Central memory CD4-positive, alpha-beta T cell (primary cell): ENCODE data around the gene NGDN.

Experiments
- DNase-seq: peaks from one replicate; pipeline ENCODE4 v3.0.0; 2022

Gene NGDN

DNA sequence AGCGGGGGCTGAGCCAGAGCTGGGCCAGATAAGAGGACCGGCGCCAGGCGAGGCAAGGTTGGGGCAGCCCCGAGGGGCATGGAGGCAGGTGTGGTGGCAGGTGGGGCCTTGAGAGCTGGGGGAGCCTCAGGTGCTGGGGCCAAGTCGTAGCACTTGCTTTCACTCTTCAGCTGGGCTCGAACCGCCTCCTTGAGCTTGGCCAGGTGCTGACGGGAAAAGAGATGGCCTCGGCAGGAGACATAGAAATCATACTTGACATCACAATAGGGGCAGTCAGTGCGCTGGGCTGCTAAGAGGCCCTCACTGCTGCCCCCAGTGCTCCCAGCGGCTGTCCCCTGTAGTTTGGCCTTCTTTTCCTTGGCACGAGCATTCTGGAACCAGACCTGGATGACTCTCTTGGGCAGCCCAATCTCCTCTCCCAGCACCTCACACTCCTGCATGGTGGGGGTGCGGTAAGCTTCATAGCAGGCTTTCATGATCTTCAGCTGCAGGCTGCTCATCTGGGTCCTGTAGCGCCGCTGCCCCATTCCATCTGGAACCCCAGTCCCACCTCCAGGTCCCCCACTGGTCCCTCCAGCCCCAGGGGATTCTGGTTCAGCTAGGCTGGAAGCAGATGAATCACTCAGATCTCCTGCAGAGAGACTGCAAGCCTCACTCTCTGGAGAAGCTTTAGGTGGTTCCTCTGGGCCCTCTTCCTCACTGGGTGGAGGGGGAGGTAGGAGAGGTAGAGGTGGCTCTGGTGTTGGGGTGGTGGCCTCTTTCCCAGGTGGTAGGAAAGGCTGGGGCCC lies 53.9 kb downstream of the NGDN start:
- no peak for DNase-seq

DNA sequence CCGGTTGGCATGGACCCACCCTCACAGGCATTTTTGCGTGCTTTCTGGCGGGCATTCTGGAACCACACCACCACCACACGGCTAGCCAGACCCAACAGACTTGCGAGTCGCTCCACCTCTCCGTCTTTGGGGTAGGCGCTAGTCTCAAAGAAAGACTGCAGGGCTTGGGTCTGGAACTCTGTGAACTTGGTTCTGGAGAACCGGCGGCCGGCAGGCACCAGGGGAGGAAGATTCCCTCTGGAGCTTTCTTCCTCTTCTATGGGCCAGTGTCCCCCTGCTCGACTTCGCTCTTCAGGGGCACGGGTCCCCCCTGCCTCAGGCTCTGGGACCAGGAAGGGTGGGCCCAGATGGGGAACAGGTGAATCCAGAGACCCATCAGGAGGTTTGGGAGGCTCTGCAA lies 55.5 kb downstream of the NGDN start:
- no peak for DNase-seq

GRCh38 chr14:23525611-23526010 lies 56.1 kb downstream of the NGDN start:
- DNase-seq, result no peak
